Measurements from ENCODE around the gene NCCRP1.

NCCRP1 gene

GRCh38 chr19:39197808-39198207 is 1.0 kb downstream of the NCCRP1 start:
- H4K20me1 ChIP-seq (ENCODE audit: control insufficient read depth, insufficient read depth, low read depth, low read length), result no peaks in the 10 kb centered on the region
- H3K9me3 ChIP-seq (ENCODE audit: control insufficient read depth, insufficient read depth, low read length), result no peaks in the 10 kb centered on the region
- no peaks in the 10 kb centered on the region for H3K4me1 ChIP-seq (ENCODE audit: control insufficient read depth, low read length)
- peaks cover 7% of the 10 kb centered on the region for H3K27me3 ChIP-seq (ENCODE audit: control insufficient read depth, low read length)
- no peak overlapping the region for H3K4me2 ChIP-seq (ENCODE audit: low read length)
- no peaks in the 10 kb centered on the region for H3F3A ChIP-seq (ENCODE audit: control insufficient read depth, insufficient read depth)
- no peaks in the 10 kb centered on the region for H3K9me2 ChIP-seq (replicated peaks; ENCODE audit: control insufficient read depth, low read length)
- H3K36me3 ChIP-seq (ENCODE audit: control insufficient read depth, low read length), result no peaks in the 10 kb centered on the region
- TF ChIP-seq CTCF (IDR thresholded peaks at IDR 0.05; ENCODE audit: low read depth, low read length, poor library complexity, severe bottlenecking) (no peak), EZH2phosphoT487 (IDR thresholded peaks at IDR 0.05; ENCODE audit: borderline replicate concordance, low read length) (no peak)
- H3K4me3 ChIP-seq (ENCODE audit: low read length), result no peak overlapping the region
- H3K27ac ChIP-seq (ENCODE audit: low read depth, low read length), result no peak overlapping the region
- no peaks in the 10 kb centered on the region for H3K79me2 ChIP-seq (ENCODE audit: control insufficient read depth, low read length)

- H3K36me3 ChIP-seq (ENCODE audit: control insufficient read depth, low read length), result no peaks in the 10 kb centered on the region
- H3F3A ChIP-seq (ENCODE audit: control insufficient read depth, insufficient read depth), result no peaks in the 10 kb centered on the region
- H3K9me2 ChIP-seq (replicated peaks; ENCODE audit: control insufficient read depth, low read length), result no peaks in the 10 kb centered on the region
- H3K4me1 ChIP-seq (ENCODE audit: control insufficient read depth, low read length), result no peaks in the 10 kb centered on the region
- TF ChIP-seq EZH2phosphoT487 (IDR thresholded peaks at IDR 0.05; ENCODE audit: borderline replicate concordance, low read length), result no peak
- TF ChIP-seq CTCF (IDR thresholded peaks at IDR 0.05; ENCODE audit: low read depth, low read length, poor library complexity, severe bottlenecking), result no peak
- peaks cover 7% of the 10 kb centered on the region for H3K27me3 ChIP-seq (ENCODE audit: control insufficient read depth, low read length)
- H3K9me3 ChIP-seq (ENCODE audit: control insufficient read depth, insufficient read depth, low read length), result no peaks in the 10 kb centered on the region
- H4K20me1 ChIP-seq (ENCODE audit: control insufficient read depth, insufficient read depth, low read depth, low read length), result no peaks in the 10 kb centered on the region
- no peak overlapping the region for H3K4me2 ChIP-seq (ENCODE audit: low read length)
- no peak overlapping the region for H3K4me3 ChIP-seq (ENCODE audit: low read length)
- no peaks in the 10 kb centered on the region for H3K79me2 ChIP-seq (ENCODE audit: control insufficient read depth, low read length)
- H3K27ac ChIP-seq (ENCODE audit: low read depth, low read length), result no peak overlapping the region
Observed at GRCh38 chr19:39199025-39199424, 2.3 kb downstream of the NCCRP1 start.

- Histone ChIP-seq H3K9me2 (replicated peaks; ENCODE audit: control insufficient read depth, low read length) (no peaks in the 10 kb centered on the region), H3F3A (ENCODE audit: control insufficient read depth, insufficient read depth) (no peaks in the 10 kb centered on the region), H3K27ac (ENCODE audit: low read depth, low read length) (no peak overlapping the region), H3K79me2 (ENCODE audit: control insufficient read depth, low read length) (no peaks in the 10 kb centered on the region), H4K20me1 (ENCODE audit: control insufficient read depth, insufficient read depth, low read depth, low read length) (no peaks in the 10 kb centered on the region), H3K36me3 (ENCODE audit: control insufficient read depth, low read length) (no peaks in the 10 kb centered on the region), H3K9me3 (ENCODE audit: control insufficient read depth, insufficient read depth, low read length) (no peaks in the 10 kb centered on the region), H3K4me2 (ENCODE audit: low read length) (no peak overlapping the region), H3K4me3 (ENCODE audit: low read length) (no peak overlapping the region), H3K4me1 (ENCODE audit: control insufficient read depth, low read length) (no peaks in the 10 kb centered on the region), H3K27me3 (ENCODE audit: control insufficient read depth, low read length) (peaks cover 7% of the 10 kb centered on the region)
- TF ChIP-seq CTCF (IDR thresholded peaks at IDR 0.05; ENCODE audit: low read depth, low read length, poor library complexity, severe bottlenecking) (no peak), EZH2phosphoT487 (IDR thresholded peaks at IDR 0.05; ENCODE audit: borderline replicate concordance, low read length) (no peak)
Observed at GRCh38 chr19:39200066-39200802, 3.5 kb downstream of the NCCRP1 start.
